ENCODE data around the gene NTRK2. TPM values are rescaled to one million over a fixed set of nuclear protein-coding genes. Genes with fewer than 3 reads are reported as not detected.

The NTRK2 gene
- total RNA-seq, 1 experiment from 2014 or later: not detected

DNA sequence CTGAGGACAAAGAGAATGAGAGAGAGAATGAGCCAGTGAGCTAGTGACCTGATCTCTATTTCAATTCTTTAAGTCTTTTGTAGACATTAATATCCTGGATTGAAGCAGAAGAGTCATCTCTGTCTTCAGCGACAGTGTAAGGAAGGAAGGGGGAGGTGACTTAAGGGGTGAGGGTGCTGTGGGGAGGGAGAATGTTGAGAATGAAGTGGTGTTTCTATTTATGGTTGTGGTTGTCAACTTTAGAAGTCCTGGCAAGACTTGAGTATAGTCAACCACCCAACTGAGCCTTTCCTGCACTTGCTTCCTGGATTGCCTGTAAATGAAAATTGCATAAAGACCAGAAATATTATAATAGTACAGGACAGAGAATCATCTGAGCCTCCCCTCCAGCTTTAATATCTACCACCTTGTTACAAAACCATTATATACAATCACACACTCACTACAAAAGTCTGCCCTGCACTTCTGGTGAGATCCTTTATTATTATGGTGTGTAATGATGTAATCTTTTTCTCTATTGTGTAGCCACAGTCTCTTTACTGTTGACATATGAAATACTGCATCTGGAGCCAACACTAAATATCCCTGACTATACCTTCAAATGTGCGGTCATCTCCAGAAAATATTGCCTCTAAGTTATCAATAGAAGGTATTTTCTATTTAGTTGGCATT is 91.7 kb downstream of the NTRK2 start:
- Histone ChIP-seq H3K27me3 (ENCODE audit: control insufficient read depth, insufficient read depth, low read length) (no peaks in the 10 kb centered on the region), H3K36me3 (replicated peaks; ENCODE audit: control insufficient read depth, insufficient read depth, low read length) (no peaks in the 10 kb centered on the region), H3K4me3 (ENCODE audit: insufficient read depth, low read depth, low read length) (no peak overlapping the region)
- no peak for DNase-seq

DNA sequence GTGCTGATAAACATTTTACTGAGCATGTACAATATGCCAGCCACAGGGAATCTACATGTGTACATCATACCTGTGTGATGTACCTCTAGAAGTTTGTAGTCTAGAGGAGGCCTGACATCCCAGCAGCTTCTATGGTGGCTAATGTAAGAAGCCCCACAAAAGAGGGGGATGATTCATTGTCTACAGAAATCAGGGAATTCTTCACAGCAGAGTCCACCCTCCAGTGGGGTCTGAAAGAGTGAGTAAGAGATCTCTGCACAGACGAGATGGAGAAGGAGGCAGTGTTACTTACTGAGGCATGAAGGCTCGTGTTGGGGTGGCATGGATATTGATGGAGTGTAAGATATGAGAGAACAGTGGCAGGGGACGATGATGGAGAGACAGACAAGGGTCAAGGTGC is 103.0 kb downstream of the NTRK2 start:
- H3K36me3 ChIP-seq (replicated peaks; ENCODE audit: control insufficient read depth, insufficient read depth, low read length): no peaks in the 10 kb centered on the region
- no peak overlapping the region for H3K4me3 ChIP-seq (ENCODE audit: insufficient read depth, low read depth, low read length)
- H3K27me3 ChIP-seq (ENCODE audit: control insufficient read depth, insufficient read depth, low read length): no peaks in the 10 kb centered on the region
- no peak for DNase-seq

DNA sequence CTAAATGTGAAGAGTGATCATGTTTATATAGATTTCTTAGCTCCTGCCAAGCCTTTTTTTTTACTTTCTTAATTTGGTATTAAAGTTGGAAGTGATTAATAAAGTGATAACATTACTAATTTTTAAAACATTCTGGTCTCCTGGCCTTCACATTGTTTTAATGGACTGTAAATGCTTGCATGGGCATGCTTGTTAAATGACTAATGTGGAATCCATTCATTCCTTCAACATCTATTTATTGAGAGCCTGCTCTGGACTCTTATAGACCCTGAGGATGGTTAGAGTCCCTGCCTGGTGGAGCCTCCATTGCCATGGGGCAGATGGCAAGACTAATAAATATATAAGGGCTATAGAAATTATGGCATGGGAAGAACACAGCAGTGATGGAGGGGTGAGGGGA is 103.5 kb downstream of the NTRK2 start:
- DNase-seq: no peak
- Histone ChIP-seq H3K27me3 (ENCODE audit: control insufficient read depth, insufficient read depth, low read length) (no peaks in the 10 kb centered on the region), H3K36me3 (replicated peaks; ENCODE audit: control insufficient read depth, insufficient read depth, low read length) (no peaks in the 10 kb centered on the region), H3K4me3 (ENCODE audit: insufficient read depth, low read depth, low read length) (no peak overlapping the region)

DNA sequence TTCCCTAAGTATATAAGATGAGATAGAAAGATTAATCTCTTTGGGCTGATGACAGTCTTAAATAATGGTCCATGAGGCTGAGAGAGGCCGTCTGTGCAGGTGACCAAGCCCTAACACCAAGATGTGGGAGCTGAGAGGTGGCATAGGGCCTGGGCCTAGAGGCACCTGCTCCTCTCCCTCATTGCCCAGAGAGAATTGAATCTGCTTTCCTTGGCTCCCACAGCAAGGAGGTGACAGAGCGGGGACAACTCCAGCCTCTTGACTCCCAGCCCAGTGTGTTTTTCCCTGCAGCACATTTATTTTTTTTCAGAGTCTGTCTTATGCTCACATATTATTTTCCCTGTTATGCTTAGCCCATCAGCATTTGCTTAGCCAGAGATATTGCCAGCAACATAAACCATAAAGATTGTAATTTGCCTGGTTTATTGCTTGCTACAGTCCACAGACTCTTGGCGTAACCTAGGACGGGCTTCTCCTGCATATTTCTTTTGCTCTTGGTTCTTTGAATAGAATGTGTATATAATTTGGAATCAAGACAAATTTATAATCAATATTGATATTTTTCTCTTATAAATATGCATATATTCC is 105.6 kb downstream of the NTRK2 start:
- no peaks in the 10 kb centered on the region for H3K36me3 ChIP-seq (replicated peaks; ENCODE audit: control insufficient read depth, insufficient read depth, low read length)
- H3K4me3 ChIP-seq (ENCODE audit: insufficient read depth, low read depth, low read length): no peak overlapping the region
- no peaks in the 10 kb centered on the region for H3K27me3 ChIP-seq (ENCODE audit: control insufficient read depth, insufficient read depth, low read length)
- no peak for DNase-seq

DNA sequence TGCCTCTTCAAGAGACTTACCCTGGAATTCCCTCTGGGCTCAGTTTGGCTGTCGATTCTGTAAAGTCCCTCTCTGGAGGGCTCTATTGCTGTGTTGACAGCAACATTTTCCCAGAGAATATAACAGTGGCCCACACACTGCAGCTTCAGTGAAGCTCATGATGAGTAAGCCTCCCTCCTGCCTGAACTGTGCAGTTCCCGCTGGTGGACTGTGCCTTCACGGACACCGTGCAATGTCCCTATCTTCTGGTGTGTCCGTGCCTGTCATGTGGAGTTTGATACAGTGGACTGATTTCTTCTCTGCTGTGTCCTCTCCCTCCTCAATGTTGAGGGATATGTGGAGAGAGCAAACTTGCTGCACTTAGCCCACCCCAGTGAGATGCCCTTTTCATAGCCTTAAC is 109.0 kb downstream of the NTRK2 start:
- Histone ChIP-seq H3K36me3 (replicated peaks; ENCODE audit: control insufficient read depth, insufficient read depth, low read length) (no peaks in the 10 kb centered on the region), H3K27me3 (ENCODE audit: control insufficient read depth, insufficient read depth, low read length) (no peaks in the 10 kb centered on the region), H3K4me3 (ENCODE audit: insufficient read depth, low read depth, low read length) (no peak overlapping the region)
- DNase-seq: no peak

DNA sequence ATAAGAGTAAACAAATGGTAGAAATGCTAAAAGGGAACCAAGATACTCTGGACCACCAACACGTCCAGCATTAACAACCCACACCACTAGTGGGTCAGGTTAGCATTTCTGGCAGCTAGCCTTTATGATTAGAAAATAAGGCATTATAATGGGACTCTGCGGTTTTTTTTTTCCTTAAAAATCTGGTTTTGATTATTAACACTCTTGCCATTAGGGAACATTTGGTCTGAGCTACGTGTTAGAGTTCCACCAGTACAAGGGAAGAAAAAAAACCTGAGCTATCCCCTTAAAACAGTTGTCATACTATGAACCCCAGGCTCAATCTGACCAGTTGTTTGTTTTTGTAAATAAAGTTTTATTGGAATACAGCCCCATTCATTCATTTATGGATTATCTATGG is 110.4 kb downstream of the NTRK2 start:
- Histone ChIP-seq H3K36me3 (replicated peaks; ENCODE audit: control insufficient read depth, insufficient read depth, low read length) (no peaks in the 10 kb centered on the region), H3K4me3 (ENCODE audit: insufficient read depth, low read depth, low read length) (no peak overlapping the region), H3K27me3 (ENCODE audit: control insufficient read depth, insufficient read depth, low read length) (no peaks in the 10 kb centered on the region)
- DNase-seq: no peak

DNA sequence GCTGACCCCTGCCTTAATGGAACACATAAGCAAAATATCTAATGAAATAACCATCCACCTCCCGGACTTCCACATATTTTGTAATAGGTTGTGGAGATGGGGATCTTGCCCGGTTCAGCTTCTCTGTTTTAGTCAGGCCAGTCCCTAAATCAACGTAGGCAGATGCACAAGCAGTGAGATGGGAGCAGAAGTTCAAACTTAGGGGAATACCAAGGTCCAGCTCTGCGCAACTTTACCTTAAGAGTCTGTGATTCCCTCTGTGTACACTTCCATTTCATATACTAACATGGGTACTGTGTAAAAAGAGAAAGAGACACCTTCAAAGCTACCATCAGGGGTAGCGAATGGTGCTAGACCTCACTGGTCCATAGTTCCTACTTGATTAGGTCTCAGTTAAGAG is 110.9 kb downstream of the NTRK2 start:
- no peak for DNase-seq
- Histone ChIP-seq H3K36me3 (replicated peaks; ENCODE audit: control insufficient read depth, insufficient read depth, low read length) (no peaks in the 10 kb centered on the region), H3K4me3 (ENCODE audit: insufficient read depth, low read depth, low read length) (no peak overlapping the region), H3K27me3 (ENCODE audit: control insufficient read depth, insufficient read depth, low read length) (no peaks in the 10 kb centered on the region)

DNA sequence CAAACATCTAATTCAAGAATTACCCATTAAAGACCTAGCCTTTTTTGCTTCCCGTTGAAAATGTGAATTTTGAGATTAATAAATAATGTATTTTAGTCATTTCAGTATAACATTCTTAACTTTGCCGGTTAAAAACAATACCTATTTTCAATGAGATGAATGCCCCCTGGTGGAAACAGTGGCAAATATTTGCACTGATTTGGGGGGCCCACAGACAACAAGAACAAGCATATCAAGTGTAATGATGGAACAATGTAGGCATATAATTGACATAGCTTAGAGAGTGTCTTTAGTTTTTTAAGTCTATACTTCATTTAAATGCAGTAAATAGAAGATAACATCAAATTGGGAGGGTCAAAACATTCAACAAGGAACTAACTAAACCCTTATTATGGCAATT is 111.9 kb downstream of the NTRK2 start:
- Histone ChIP-seq H3K27me3 (ENCODE audit: control insufficient read depth, insufficient read depth, low read length) (no peaks in the 10 kb centered on the region), H3K4me3 (ENCODE audit: insufficient read depth, low read depth, low read length) (no peak overlapping the region), H3K36me3 (replicated peaks; ENCODE audit: control insufficient read depth, insufficient read depth, low read length) (no peaks in the 10 kb centered on the region)
- no peak for DNase-seq

DNA sequence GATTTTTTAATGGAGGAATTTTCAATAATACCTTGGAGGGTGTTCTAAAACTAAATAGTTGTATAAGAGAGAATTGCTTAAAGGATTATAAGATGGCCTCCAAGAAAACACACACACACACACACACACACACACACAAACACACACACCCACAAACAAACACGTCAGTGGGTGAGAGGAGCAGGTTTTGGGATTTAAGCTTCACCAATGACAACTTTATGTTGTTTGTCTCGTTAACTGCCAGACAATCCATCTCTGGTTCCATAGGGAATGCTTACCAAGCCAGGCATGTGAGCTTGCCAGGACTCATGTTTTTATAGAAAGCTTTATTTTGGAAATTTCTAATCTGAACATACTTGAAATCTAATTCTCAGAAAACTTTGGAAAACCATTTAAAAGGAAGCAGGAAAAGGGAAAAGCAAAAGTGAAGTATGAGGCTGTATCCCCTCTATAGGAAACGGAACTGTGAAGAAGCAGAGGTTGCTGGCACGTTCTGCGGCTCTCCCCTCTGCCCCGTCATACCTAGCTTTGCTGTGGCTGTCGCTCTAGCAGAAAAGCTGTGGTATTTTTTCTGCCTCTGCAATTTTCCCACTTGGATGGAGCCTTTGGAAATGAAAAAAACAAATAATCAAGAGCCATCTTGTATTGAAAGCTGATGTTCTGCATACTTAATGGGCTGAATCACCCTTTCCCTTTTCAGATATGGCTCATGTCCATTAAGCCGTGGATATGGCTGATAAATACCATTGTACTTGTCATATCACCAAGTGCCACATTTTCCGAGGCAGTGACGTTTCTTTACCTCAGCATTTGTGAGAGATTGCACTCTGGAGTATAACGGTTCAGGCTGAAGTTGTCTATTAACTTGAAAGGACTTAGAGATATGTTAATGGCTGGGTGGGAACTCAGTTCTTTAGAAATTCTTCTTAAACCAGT is 112.7 kb downstream of the NTRK2 start:
- no peak overlapping the region for H3K4me3 ChIP-seq (ENCODE audit: insufficient read depth, low read depth, low read length)
- no peaks in the 10 kb centered on the region for H3K27me3 ChIP-seq (ENCODE audit: control insufficient read depth, insufficient read depth, low read length)
- no peak for DNase-seq
- H3K36me3 ChIP-seq (replicated peaks; ENCODE audit: control insufficient read depth, insufficient read depth, low read length): no peaks in the 10 kb centered on the region

DNA sequence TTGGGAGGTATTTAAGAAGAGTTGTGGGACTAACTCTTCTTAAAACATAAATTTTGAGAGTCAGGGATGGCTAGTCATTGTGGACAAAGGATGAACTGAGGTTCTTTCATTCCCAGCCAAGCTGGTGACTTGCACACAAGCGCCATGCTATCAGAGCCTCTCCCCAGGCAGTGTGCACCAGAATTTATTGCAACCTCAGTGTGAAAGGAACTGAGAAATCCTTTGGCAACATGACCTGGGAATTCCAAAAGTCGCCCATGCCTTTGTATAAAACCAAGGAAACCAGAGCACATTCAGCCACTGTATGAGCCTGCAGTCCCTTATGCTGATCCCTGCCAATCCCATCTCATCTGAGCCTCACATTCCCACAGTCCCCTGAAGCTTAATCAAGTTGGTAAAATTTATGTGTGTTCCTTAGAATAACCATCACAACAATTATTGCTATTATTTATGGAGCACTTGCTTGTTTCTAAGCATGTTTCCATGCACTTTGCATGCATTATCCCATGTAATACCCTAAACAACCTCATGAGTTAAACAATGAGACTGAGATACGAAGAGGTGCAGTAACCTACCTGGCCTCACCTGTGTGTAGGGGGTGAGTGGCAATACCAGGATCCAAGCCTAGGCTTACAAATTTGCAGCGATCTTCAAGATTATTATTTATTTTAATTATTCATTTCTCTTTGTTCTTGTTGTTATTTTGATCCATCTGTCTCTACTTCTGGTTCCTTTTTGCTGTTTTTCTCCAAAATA is 116.4 kb downstream of the NTRK2 start:
- peak; percentile 1 for DNase-seq
- Histone ChIP-seq H3K36me3 (replicated peaks; ENCODE audit: control insufficient read depth, insufficient read depth, low read length) (no peaks in the 10 kb centered on the region), H3K4me3 (ENCODE audit: insufficient read depth, low read depth, low read length) (no peak overlapping the region), H3K27me3 (ENCODE audit: control insufficient read depth, insufficient read depth, low read length) (no peaks in the 10 kb centered on the region)

DNA sequence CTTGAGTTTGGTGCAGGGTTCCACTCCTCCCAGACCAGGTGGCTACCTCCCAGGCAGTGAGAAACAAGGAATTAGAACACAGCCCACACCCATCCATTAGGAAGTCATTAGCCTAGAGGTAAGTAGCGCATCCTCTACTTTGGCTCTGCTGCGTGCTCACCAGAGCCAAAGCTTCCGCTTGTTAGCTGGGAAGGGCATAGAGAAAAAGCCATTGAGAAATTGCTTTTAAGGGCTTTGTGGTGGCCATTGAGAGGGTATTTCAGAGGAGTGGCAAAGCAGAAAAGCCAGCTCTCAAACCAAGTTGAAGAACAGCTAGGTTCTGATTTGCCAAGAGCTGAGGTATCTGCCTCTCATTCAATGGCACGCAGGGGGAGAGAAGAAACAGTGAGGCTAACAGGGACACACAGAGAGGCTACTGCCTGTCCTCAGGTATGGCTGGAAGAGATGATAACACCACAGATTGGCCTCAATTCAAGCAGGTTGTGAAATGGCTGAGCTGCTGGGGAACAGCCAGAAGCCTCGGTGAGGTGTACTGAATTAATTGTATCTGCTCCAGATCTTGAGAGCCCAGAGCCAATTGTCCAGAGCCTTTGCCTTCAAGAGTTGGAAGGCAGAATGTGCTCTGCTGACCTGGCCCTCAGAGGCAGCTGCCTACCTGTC is 119.4 kb downstream of the NTRK2 start:
- DNase-seq: no peak
- Histone ChIP-seq H3K4me3 (ENCODE audit: insufficient read depth, low read depth, low read length) (no peak overlapping the region), H3K36me3 (replicated peaks; ENCODE audit: control insufficient read depth, insufficient read depth, low read length) (no peaks in the 10 kb centered on the region), H3K27me3 (ENCODE audit: control insufficient read depth, insufficient read depth, low read length) (no peaks in the 10 kb centered on the region)

DNA sequence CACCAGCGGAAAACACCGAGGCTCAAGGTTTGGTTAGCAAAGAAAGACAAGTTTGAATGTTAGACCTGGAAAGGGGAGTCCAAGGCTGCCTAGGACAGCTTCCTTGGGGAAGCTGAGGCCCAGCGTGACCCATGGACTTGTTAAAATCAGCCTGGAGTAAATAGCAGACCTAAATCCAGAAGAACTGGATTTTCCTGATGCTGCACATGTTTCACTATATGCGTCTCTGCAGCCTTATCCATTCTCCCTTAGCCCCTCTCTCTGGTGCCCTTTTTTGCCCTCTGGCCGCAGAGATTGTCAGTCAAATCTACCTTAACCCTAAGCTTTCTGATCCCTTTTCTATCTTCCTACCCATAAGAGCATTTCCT is 119.9 kb downstream of the NTRK2 start:
- DNase-seq: no peak
- Histone ChIP-seq H3K36me3 (replicated peaks; ENCODE audit: control insufficient read depth, insufficient read depth, low read length) (no peaks in the 10 kb centered on the region), H3K4me3 (ENCODE audit: insufficient read depth, low read depth, low read length) (no peak overlapping the region), H3K27me3 (ENCODE audit: control insufficient read depth, insufficient read depth, low read length) (no peaks in the 10 kb centered on the region)

DNA sequence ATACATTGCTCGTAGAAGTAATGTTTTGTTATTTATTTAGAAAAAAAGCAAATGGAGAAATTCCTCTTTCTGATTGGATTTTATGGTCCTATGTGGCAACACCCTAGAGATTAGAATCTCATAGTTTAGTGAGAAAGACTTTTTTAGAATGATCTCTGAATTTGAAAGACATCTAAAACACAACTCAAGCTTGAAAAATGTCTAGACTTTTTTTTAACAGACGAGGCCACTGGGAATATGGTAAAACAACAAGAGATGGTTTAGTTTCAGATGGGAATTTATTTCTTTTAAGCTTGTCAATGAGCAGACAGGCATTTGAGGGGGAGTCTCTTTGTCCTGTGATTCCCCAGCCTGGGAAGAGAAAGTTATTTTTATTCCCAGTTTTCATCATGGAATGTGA is 122.1 kb downstream of the NTRK2 start:
- Histone ChIP-seq H3K36me3 (replicated peaks; ENCODE audit: control insufficient read depth, insufficient read depth, low read length) (no peaks in the 10 kb centered on the region), H3K4me3 (ENCODE audit: insufficient read depth, low read depth, low read length) (no peak overlapping the region), H3K27me3 (ENCODE audit: control insufficient read depth, insufficient read depth, low read length) (no peaks in the 10 kb centered on the region)
- DNase-seq: no peak

DNA sequence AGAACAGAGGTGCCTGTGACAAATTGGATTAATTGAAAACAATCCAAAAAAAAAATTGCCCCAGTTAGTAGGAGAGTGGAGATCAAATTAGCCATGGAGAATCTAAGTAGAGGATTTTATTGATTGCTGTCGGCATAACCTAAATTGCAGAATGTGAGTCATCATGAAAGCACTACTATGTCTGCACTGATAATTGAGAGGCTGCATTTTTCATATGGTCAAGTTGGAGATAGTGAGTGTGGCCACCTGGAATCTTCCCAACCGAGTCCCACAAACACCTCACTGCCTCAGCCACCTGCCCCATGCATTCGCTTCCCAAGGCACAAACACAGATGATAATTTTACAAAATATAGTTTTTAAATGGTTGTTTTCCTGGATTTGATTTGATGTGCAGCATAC is 123.7 kb downstream of the NTRK2 start:
- H3K36me3 ChIP-seq (replicated peaks; ENCODE audit: control insufficient read depth, insufficient read depth, low read length): no peaks in the 10 kb centered on the region
- no peak for DNase-seq

More for the DNA sequence above, 123.7 kb downstream of the NTRK2 start:
- Histone ChIP-seq H3K27me3 (ENCODE audit: control insufficient read depth, insufficient read depth, low read length) (no peaks in the 10 kb centered on the region), H3K4me3 (ENCODE audit: insufficient read depth, low read depth, low read length) (no peak overlapping the region)
